Tibial artery (tissue), 4 donors: ENCODE measurements around the gene DLX2.
A peak's percentile ranks its signal among the peaks of the same experiment; 100 is the strongest.

Experiments
- DNase-seq, 2 donors: peaks; one replicate each; pipeline ENCODE4 v3.0.0-alpha.2; 2019
- H3K27ac ChIP-seq, 2 donors: fragments of 200-600 bp; sonication (generic) in 1 of 2; 1 replicate in 1 of 2; 2 replicates in 1 of 2; pipeline ENCODE4 v1.5.1; 2018 to 2019; ENCODE audit warnings: mild to moderate bottlenecking in 1 of 2
- H3K27me3 ChIP-seq, 2 donors: fragments of 200-600 bp; sonication (generic) in 1 of 2; one replicate each; pipeline versions ENCODE4 v1.5.1 to v1.6.0; 2016 to 2019
- H3K36me3 ChIP-seq, 3 donors: fragments of 200-600 bp; sonication (generic) in 2 of 3; one replicate each; pipeline ENCODE4 v1.5.1; 2016 to 2019; ENCODE audit warnings: mild to moderate bottlenecking in 2 of 3
- H3K4me1 ChIP-seq, 4 donors: fragments of 200-600 bp; sonication (generic) in 2 of 4; 1 replicate in 3 of 4; 2 replicates in 1 of 4; pipeline ENCODE4 v1.5.1; 2016 to 2019
- H3K4me3 ChIP-seq, 2 donors: fragments of 200-600 bp; sonication (generic) in 1 of 2; 1 replicate in 1 of 2; 2 replicates in 1 of 2; pipeline ENCODE4 v1.5.1; 2018 to 2019; ENCODE audit warnings: mild to moderate bottlenecking in 2 of 2
- H3K9me3 ChIP-seq, 3 donors: fragments of 200-600 bp; sonication (generic) in 1 of 3; one replicate each; pipeline ENCODE4 v1.5.1; 2016 to 2019
- CTCF ChIP-seq, 2 experiments: fragments of 200-600 bp in 1 of 2; fragments of 450-650 bp in 1 of 2; IDR thresholded peaks; one replicate each; pipeline ENCODE4 v1.5.1; 2017 to 2019; ENCODE audit warnings: antibody characterized with exemption in 2 of 2, mild to moderate bottlenecking in 1 of 2, moderate library complexity in 1 of 2
- intact Hi-C: fragments of 100-400 bp; cut with DNase I; formaldehyde crosslinking; loops from one replicate; pipeline ENCODE4 v1.15.0; 2023; ENCODE audit warnings: low total_unique reads

Gene DLX2

DNA sequence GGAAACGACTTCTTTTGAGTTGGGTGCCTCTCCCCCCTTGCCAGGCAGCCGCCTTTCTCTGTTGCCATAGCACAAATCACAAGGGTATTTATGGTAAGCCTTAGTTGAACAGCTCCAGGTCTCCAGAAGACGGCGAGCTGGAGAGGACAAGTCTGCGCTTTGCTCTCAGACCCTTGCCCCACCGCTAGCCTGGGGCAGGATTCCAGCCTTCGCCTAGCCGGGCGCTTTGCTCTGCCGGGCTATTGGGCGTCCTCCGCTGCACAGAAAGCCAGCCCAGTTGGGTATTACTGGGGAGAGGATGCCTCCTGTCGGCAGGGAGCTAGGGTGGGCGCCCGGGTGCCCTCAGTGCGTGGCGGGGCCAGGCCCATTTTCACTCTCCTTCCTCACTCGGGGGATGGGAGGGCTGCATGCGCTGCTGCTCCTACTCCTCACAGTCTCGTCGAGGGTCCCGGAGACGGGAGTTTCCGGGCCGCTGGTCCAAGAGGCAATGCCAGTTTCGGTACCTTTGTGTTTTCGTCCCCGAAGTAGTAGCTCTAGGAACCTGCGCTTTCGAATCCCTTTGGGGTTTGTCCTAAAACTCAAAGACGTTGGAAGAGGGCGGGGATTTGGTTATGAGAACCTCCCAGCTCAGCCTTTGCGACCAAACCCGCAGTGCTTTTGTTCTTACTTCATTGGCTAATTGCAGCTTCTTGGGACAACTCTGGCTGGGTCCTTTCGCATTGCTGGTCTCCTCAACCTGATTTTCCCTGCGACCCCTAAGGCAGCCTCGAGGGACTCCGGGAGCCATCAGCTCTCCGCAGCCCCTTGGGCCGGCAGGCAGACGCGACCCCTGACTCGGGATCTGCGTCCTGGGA, 3.6 kb upstream of the DLX2 start:
- Histone ChIP-seq H3K27ac (no peak overlapping the region), H3K4me1 (peaks cover 0 to 45% (median 29%) of the 10 kb centered on the region in 4 donors), H3K36me3 (no peaks in the 10 kb centered on the region), H3K9me3 (no peaks in the 10 kb centered on the region), H3K27me3 (peaks cover 7 to 91% of the 10 kb centered on the region in 2 donors), H3K4me3 (no peak overlapping the region)
- intact Hi-C loops: loop anchor here (10.0 kb wide), 2 partner anchors 292 to 402 kb away; no protein-coding TSS in a partner anchor
- no peak for DNase-seq
- peak in 1 of 2 experiments; percentile 15 for TF ChIP-seq CTCF (IDR thresholded peaks at IDR 0.05)

DNA sequence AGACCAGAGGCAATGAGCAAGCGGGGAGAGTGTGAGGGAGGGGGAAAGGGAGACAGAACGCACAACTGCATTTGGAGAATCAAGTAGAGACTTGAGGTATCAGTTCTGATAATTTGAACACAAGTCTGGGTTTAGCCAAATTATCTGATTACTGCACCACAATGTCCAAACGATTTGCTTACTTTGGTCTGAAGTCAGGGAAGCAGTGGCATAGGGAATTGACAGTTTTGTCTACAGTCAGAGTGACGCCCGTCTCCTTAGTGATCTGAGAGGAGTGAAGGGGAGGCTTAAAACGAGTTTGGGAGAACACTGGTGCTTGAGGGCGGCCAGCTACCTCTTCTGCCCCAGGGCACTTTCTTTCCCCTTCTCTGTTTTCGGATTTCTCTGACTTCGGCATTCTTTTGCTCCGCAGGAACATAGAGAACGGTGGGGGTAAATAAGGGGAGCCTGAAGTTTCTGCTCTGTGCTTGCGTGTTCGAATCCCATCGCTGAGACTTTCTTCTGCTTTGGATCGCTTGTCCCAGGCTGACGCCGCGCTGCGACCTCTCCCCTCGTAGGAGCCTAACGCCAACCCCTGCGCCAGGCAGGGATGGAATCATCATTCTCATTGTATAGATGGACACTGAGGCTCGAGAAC, 2.9 kb upstream of the DLX2 start:
- DNase-seq: no peak
- Histone ChIP-seq H3K27ac (no peak overlapping the region), H3K4me1 (peaks cover 0 to 53% (median 37%) of the 10 kb centered on the region in 4 donors), H3K27me3 (peaks cover 14 to 98% of the 10 kb centered on the region in 2 donors), H3K4me3 (no peak overlapping the region), H3K36me3 (no peaks in the 10 kb centered on the region), H3K9me3 (no peaks in the 10 kb centered on the region)
- intact Hi-C loops: loop anchor here (10.0 kb wide), 2 partner anchors 291 to 401 kb away; no protein-coding TSS in a partner anchor
- TF ChIP-seq CTCF (IDR thresholded peaks at IDR 0.05): no peak

- H3K27ac ChIP-seq: no peak overlapping the region
- intact Hi-C loops: loop anchor here (10.0 kb wide), 2 partner anchors 289 to 399 kb away; no protein-coding TSS in a partner anchor
- H3K4me3 ChIP-seq: peak overlapping the region in 1 of 2 donors; percentile 54
- no peaks in the 10 kb centered on the region for H3K9me3 ChIP-seq
- peak; percentile 60 to 72 for TF ChIP-seq CTCF (IDR thresholded peaks at IDR 0.05)
- peaks cover 15 to 100% of the 10 kb centered on the region in 2 donors for H3K27me3 ChIP-seq
- H3K36me3 ChIP-seq: no peaks in the 10 kb centered on the region
- peaks cover 0 to 72% (median 56%) of the 10 kb centered on the region in 4 donors for H3K4me1 ChIP-seq
- DNase-seq: peak; percentile 59 to 87
These were observed 972 bp upstream of the DLX2 start for GRCh38 chr2:172103471-172104272.

- Histone ChIP-seq H3K9me3 (no peaks in the 10 kb centered on the region), H3K27ac (no peak overlapping the region), H3K4me3 (peak overlapping the region; percentile 41 to 54), H3K36me3 (no peaks in the 10 kb centered on the region), H3K4me1 (peaks cover 0 to 74% (median 63%) of the 10 kb centered on the region in 4 donors), H3K27me3 (peaks cover 15 to 100% of the 10 kb centered on the region in 2 donors)
- intact Hi-C loops: loop anchor here (10.0 kb wide), 2 partner anchors 287 to 397 kb away; no protein-coding TSS in a partner anchor
- DNase-seq: no peak
- no peak for TF ChIP-seq CTCF (IDR thresholded peaks at IDR 0.05)
These were observed 794 bp downstream of the DLX2 start for GRCh38 chr2:172101821-172102390.
